ENCODE measurements around the gene UGT1A6.

The UGT1A6 gene

GRCh38 chr2:233819884-233820773 lies 127.4 kb downstream of the UGT1A6 start:
- DNase-seq (ENCODE audit: low spot score), result no peak

- no peak for DNase-seq (ENCODE audit: low spot score)
These were observed 128.1 kb downstream of the UGT1A6 start for GRCh38 chr2:233820774-233821105.

GRCh38 chr2:233821196-233821595 lies 128.5 kb downstream of the UGT1A6 start:
- DNase-seq (ENCODE audit: low spot score), result no peak

- no peak for DNase-seq (ENCODE audit: low spot score)
These were observed 129.0 kb downstream of the UGT1A6 start for GRCh38 chr2:233821709-233822100.

DNA sequence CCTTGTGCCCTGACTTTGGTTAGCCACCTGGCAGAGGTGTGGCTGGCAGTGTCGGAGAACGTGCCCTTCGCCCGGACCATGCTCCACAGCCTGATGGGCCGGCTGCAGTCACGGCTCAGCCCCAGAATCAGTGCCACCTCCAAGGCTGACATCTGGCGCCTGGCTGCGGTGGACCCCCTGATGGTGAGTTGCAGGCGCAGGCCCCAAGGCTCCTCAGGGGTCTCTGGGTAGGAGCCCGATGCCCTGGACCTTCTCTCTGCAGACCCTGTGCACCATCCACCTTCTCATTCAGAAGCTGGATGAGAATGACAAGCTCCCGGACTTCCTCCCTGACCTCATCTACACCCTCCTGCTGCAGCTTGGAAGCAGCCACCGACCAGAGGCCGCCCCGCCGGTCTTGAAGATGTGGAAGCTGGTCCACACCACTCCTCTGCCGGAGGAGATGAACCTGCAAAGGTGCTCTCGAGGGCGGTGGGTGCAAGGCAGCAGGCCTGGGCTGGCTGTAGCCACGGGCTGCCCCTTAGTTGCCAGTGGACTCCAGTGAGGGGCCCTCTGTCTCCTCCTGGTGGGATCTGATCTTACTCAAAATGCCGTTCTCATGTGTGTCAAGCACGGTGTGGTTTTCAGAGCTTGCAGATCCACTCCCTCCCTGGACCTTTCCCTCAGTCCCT lies 129.5 kb downstream of the UGT1A6 start:
- DNase-seq (ENCODE audit: low spot score), result no peak
